ENCODE measurements around the gene AGAP2.

Gene AGAP2

DNA sequence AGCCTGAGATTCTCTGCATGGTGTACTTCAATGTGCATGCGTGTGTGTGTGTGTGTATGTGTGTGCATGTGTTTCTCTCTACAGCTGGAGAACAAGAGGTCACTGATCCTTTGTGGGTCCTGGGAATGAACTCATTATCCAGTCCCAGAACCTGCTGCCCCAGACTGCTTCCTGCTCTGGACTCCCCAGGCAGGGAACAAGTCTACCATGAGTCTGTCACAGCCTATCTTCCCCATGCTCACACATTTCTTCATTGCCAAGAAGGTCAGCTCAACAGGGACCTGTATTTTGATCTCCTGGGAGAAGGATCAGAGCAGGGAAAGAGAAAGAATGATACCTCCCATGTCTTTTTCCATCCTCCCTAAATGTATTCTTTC lies 2.9 kb upstream of the AGAP2 start:
- H3K9ac ChIP-seq (ENCODE audit: low read depth, low read length), result peak overlapping the region; percentile 22; the same call in 1 of the 2 replicates
- peaks cover 10% of the 10 kb centered on the region for H3K4me1 ChIP-seq (ENCODE audit: insufficient read depth, low read length)
- no peaks in the 10 kb centered on the region for H3K36me3 ChIP-seq (ENCODE audit: insufficient read depth, low read length)
- no peaks in the 10 kb centered on the region for H3K9me3 ChIP-seq (ENCODE audit: control insufficient read depth, insufficient read depth, low read length)

DNA sequence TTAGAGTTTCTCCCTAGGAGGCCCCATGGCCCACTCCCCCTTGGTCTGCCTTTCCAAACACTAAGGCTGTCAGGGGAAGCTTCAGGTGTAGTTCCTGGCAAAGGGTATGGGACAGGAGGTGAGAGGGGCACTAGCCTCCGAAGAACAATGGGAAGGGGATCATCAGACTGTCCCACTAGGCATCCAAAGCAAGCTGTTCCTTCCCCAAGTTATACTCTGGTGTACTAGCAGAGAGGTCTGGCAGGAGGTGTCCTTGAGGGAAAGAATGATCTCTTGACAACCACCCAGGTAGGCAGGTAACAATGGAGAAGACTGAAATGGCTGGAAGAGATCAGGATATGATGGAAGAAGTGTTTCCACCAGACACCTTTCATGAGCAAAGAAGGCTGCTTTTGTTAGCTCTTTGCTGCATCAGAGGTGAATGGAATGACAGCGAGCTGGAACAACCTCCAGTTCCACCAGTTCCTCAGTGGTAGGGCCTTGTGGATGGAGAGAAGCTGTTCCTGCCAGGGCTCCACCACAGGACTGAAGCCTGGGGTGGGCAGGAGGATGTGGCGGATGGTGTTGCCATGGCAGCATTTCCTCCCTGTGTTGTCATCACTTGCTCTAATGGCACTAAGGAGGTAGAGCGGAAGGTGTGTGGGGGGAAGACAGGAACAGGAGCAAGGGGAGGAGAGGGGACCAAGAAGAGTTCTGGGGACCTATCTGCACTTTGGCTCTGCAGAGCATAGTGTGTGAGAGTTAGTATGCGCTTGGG lies 2.3 kb upstream of the AGAP2 start:
- Histone ChIP-seq H3K9ac (ENCODE audit: low read depth, low read length) (no peak overlapping the region), H3K4me1 (ENCODE audit: insufficient read depth, low read length) (peaks cover 10% of the 10 kb centered on the region), H3K9me3 (ENCODE audit: control insufficient read depth, insufficient read depth, low read length) (no peaks in the 10 kb centered on the region), H3K36me3 (ENCODE audit: insufficient read depth, low read length) (no peaks in the 10 kb centered on the region)

DNA sequence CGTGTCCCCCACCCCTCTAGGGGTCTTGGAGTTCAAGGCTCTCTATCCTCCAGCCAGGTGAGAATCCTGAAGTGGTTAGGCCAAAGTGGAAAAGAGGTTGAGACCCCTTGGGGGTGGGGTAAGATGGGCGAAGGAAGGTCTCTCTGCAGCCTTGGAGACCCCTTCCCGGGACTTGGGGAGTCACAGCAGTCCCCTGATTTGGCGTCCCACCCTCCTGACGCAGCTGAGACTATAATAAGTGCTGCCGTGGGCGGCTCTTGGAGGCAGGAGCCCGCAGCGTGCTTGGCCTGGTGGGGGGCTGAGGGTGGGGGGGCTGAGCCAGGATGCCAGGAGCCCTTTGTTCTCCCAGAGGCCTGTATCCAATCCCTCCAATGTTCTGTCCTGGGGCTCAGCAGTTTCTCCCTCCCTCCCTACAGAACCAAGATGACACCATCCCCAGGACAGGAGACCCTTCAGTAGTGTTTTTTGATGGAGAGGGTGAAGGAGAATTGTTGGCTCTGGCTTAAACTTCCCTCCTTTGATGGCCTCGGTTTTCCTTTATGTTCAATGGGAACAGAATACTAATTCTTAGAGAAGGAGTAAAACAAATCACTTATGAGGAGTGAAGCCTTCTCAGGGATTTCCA lies 1.5 kb upstream of the AGAP2 start:
- no peaks in the 10 kb centered on the region for H3K36me3 ChIP-seq (ENCODE audit: insufficient read depth, low read length)
- H3K4me1 ChIP-seq (ENCODE audit: insufficient read depth, low read length), result peaks cover 12% of the 10 kb centered on the region
- H3K9ac ChIP-seq (ENCODE audit: low read depth, low read length), result no peak overlapping the region
- no peaks in the 10 kb centered on the region for H3K9me3 ChIP-seq (ENCODE audit: control insufficient read depth, insufficient read depth, low read length)

DNA sequence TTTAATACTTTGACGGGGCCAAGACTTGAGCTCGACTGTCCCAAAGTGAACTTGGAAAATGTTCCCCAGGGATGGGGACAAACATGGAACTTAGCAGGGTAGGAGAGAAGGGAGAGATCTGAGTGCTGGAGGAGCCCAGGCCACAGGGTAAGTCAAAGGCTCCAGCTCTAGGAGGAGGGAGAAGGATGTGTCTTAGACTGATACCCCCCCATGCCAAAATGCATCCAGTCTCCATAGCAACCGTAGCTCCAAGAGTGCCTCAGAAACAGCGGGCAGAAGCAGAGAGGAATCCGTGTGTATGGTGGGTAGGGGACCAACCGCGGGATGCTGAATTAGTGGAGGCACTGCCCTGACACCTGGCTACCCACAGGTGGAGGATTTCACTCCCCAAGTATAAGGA lies 845 bp upstream of the AGAP2 start:
- Histone ChIP-seq H3K4me1 (ENCODE audit: insufficient read depth, low read length) (peaks cover 16% of the 10 kb centered on the region), H3K9me3 (ENCODE audit: control insufficient read depth, insufficient read depth, low read length) (no peaks in the 10 kb centered on the region), H3K36me3 (ENCODE audit: insufficient read depth, low read length) (no peaks in the 10 kb centered on the region), H3K9ac (ENCODE audit: low read depth, low read length) (peak overlapping the region; percentile 13; the same call in 1 of the 2 replicates)

DNA sequence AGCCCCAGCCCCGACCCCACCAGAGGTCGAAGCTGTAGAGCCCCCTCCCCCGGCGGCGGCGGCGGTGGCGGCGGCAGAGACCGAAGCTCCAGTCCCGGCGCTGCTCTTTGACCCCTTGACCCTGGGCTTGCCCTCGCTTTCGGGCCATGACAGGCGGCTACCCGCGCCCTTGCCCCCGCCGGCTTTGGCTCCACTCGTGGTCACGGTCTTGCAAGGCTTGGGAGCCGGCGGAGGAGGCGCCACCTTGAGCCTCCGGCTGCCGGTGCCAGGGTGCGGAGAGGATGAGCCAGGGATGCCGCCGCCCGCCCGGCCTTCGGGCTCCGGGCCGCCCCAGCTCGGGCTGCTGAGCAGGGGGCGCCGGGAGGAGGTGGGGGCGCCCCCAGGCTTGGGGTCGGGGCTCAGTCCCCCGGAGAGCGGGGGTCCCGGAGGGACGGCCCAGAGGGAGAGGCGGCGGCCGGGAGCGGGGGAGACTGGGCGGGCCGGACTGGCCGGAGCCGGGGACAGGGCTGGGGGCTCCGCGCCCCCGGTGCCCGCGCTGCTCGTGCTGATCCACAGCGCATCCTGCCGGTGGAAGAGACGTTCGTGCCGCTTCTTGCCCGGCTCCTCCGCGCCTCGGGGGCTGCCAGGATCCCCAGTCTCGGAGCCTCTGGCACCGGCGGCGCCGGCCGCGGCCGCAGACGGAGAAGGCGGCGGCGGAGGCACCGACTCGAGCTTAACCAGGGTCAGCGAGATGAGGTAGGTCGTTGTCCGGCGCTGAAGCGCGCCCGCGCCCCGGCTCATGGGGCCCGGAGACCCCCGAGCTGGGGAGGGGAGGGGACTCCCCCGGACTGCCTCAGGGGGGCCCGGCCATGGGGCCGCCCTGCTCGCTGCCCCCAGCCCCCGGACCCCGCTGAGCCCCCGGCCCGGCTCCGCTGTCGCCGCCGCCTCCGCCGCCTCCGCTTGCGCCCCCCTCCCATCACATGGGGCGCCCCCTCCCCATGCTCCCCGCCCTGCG lies 778 bp downstream of the AGAP2 start:
- peak overlapping the region; percentile 29; the same call in 1 of the 2 replicates for H3K9ac ChIP-seq (ENCODE audit: low read depth, low read length)
- H3K36me3 ChIP-seq (ENCODE audit: insufficient read depth, low read length), result no peaks in the 10 kb centered on the region
- peaks cover 16% of the 10 kb centered on the region for H3K4me1 ChIP-seq (ENCODE audit: insufficient read depth, low read length)
- H3K9me3 ChIP-seq (ENCODE audit: control insufficient read depth, insufficient read depth, low read length), result no peaks in the 10 kb centered on the region

DNA sequence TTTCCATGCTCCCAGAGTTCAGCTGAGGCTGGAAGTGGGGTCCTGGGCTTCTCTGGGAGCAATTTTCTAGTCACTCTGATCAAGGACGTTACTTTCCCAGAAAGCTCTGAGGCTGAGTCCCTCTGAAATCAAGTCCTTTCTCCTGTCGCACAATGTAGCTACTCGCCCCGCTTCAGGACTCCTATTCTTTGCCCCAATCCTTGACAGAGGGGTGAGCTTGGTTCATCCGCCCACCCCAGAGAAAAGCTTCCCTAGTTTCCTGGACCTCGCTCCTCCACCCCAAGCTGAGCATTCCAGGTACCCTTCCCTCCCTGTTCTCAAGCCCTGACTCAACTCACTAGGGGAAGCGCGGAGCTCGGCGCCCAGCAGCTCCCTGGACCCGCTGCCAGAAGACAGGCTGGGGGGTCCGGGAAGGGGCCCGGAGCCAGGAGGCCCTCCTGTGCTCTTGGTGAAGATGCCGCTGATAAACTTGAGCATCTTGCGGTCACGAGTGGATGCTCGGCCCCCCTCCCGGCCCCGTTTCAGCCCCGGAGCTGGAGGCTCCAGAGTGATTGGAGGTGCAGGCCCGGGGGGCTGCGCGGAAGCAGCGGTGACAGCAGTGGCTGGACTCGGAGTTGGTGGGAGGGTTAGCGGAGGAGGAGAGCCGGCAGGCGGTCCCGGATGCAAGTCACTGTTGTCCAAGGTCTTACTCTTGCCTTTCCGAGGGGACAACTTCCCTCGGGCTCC lies 1.6 kb downstream of the AGAP2 start:
- H3K4me1 ChIP-seq (ENCODE audit: insufficient read depth, low read length), result peaks cover 16% of the 10 kb centered on the region
- H3K9ac ChIP-seq (ENCODE audit: low read depth, low read length), result peak overlapping the region; percentile 37; the same call in 1 of the 2 replicates
- no peaks in the 10 kb centered on the region for H3K36me3 ChIP-seq (ENCODE audit: insufficient read depth, low read length)
- no peaks in the 10 kb centered on the region for H3K9me3 ChIP-seq (ENCODE audit: control insufficient read depth, insufficient read depth, low read length)

DNA sequence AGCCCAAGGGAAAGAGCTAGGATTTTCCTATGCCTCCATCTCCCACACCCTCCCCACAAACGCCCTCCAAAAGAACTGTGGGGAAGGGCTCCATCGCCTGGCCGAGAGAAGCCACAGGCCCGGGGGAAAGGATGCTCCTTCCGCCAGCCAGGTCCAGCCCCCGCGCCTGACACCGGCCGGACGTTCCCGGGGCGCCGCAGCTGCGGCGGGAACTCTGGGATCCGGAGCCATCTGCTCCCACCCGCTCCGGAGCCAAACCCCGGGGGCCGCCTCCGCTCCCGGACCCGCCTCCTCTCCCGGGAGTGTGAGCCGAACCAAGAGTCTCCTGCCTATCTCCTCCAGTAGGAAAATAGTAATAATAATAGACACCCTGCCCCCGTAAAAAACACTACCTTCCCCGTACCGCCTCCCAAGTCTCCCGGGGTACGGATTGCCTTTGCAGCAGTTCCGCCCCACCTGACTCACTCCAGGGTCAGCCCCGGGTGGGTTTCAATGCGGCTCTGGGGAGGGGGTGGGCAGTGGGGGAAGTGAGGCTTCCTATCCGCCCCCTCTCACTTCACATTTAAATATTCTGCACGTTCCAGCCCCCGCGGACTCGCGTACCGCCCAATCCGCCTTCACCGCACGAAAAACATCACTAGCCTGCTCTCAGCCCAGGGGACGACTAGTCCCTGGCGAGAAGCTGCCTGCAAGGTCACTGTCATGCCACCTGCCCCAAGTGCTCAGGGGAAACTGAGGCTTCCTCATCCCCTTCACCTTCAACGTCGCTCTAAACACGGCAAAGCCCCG lies 2.4 kb downstream of the AGAP2 start:
- H3K36me3 ChIP-seq (ENCODE audit: insufficient read depth, low read length), result no peaks in the 10 kb centered on the region
- peak overlapping the region; percentile 37; the same call in 1 of the 2 replicates for H3K9ac ChIP-seq (ENCODE audit: low read depth, low read length)
- H3K9me3 ChIP-seq (ENCODE audit: control insufficient read depth, insufficient read depth, low read length), result no peaks in the 10 kb centered on the region
- H3K4me1 ChIP-seq (ENCODE audit: insufficient read depth, low read length), result peaks cover 16% of the 10 kb centered on the region

DNA sequence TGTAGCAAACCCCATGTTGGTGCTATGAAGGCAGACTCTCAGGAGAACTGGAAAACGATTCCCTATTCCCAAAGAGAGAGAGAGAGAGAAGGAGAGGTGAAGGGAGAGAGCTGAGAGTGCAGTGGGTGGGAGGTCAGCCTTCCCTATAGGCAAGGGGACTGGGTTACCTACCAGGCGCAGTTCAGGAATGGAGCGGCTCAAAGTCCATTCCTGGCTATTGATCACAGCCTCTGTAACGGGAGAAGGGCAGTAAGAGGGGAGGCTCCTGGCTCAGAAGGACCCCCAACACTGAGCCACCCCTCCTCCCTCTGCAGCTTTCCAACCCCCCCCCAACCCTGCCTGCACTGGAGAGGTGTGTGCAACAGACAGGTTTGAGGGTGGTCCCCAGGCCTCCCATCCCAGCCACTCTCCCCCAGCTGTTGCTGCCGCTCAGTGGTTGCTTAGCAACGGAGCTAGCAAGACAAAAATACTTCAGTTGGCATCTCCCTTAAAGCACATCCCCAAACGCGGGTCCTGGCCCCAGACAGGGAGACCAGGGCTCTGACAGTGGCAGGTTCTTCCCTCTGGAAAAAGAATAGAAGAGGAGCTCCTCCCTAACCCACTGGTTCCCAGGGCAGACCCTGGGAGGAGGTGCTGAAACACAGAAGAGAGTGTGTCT lies 3.2 kb downstream of the AGAP2 start:
- Histone ChIP-seq H3K4me1 (ENCODE audit: insufficient read depth, low read length) (peaks cover 16% of the 10 kb centered on the region), H3K9me3 (ENCODE audit: control insufficient read depth, insufficient read depth, low read length) (no peaks in the 10 kb centered on the region), H3K9ac (ENCODE audit: low read depth, low read length) (no peak overlapping the region), H3K36me3 (ENCODE audit: insufficient read depth, low read length) (no peaks in the 10 kb centered on the region)

DNA sequence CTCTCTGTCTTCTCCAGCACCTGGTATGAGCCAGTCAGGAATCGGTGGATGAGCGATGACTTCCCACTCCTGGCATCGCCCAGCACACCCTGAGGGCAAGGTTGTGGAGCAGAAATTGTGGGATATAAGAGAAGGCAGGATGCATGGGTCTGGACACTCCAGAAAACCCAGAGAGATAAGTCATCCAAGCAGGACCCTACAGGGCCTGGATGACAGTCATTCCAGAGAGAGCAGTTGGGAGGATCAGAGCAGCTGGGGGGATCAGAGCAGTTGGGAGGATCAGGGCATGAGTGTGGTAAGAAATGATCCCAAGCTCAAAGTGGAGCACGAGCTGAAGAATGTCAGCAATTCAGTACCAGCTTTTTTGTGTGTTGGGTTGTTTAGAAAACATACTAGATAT lies 4.0 kb downstream of the AGAP2 start:
- Histone ChIP-seq H3K9ac (ENCODE audit: low read depth, low read length) (no peak overlapping the region), H3K4me1 (ENCODE audit: insufficient read depth, low read length) (peaks cover 15% of the 10 kb centered on the region), H3K36me3 (ENCODE audit: insufficient read depth, low read length) (no peaks in the 10 kb centered on the region), H3K9me3 (ENCODE audit: control insufficient read depth, insufficient read depth, low read length) (no peaks in the 10 kb centered on the region)

DNA sequence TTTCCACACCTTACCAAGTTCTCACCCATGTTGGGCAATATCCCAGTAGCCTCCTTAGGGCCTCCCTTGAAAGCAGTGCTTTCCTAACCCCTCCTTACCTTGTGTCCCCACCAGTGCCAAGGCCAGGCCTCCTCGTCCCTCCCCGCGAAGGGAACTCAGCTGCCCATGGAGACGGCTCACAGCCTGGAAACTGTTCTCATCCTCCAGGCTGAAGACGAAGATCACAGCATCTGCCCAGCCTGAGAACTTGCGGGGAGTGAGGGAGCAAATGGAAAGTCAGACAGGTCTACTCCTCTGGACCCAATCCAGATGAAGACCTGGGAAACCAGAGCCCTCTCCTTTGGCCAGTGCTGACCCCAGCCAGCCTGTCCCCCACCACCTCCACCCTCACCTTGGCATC lies 4.6 kb downstream of the AGAP2 start:
- Histone ChIP-seq H3K9ac (ENCODE audit: low read depth, low read length) (no peak overlapping the region), H3K36me3 (ENCODE audit: insufficient read depth, low read length) (no peaks in the 10 kb centered on the region), H3K4me1 (ENCODE audit: insufficient read depth, low read length) (peaks cover 9% of the 10 kb centered on the region), H3K9me3 (ENCODE audit: control insufficient read depth, insufficient read depth, low read length) (no peaks in the 10 kb centered on the region)

DNA sequence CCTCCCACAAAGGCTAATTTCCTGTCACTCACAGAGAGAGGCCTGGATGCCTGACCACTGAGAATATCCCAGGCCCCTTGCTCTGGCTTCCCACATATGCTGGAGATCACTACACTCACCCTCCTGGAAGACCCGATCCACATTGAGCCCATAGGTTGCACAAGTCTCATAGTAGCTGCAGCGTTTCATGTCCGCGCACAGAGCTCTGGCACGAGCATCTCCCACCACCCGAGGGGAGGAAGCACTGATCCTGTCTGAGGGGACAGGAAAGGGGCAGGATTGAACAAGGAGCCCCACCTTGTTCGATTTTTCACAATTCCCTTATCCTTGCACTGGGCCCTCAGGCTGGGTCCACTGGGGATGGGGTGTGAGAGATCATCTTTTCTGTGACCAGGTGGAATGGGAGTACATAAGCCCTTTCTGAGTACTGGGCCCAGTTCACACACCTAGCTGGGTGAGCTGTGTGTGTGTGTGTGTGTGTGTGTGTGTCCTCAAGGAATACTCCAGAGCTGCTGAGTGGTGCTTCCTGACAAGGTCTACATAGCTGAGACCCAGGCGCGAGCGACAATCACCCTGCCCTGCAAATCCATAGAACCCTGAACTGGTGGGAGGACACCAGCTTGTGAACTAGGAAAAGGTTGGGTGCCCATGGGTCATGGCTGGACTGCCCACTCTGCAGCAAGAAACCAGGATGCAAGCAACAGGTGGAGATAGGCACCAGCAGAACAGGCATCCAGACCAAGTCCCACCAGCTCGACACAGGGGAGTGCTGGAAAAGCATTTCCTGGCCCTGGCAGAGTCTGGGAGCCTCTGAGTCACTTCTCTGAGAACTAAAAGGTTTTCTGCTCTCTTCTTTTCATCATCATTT lies 5.6 kb downstream of the AGAP2 start:
- H3K36me3 ChIP-seq (ENCODE audit: insufficient read depth, low read length), result no peaks in the 10 kb centered on the region

DNA sequence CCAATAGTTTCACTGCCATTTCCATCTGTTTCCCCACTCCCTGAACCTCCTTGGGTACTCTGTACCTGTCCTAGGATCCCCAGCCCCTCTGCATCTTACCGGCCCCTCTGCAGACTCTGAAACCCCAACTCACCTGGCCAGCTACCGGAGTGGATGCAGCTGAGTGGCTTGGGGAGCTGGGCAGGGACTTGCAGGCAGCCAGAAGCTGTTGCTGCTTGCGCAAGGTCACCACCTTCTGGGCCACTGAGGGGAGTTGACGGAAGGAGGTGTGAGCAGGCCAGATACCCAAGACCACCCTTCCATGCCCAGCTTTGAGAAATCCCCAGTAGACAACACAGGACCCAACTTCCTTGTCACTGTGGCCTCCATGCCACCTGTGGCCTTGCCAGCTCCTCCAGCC lies 6.3 kb downstream of the AGAP2 start:
- Histone ChIP-seq H3K4me1 (ENCODE audit: insufficient read depth, low read length) (peaks cover 9% of the 10 kb centered on the region), H3K36me3 (ENCODE audit: insufficient read depth, low read length) (no peaks in the 10 kb centered on the region)

More for the DNA sequence above, 5.6 kb downstream of the AGAP2 start:
- no peaks in the 10 kb centered on the region for H3K9me3 ChIP-seq (ENCODE audit: control insufficient read depth, insufficient read depth, low read length)
- H3K4me1 ChIP-seq (ENCODE audit: insufficient read depth, low read length), result peaks cover 9% of the 10 kb centered on the region
- H3K9ac ChIP-seq (ENCODE audit: low read depth, low read length), result no peak overlapping the region

More for the DNA sequence above, 6.3 kb downstream of the AGAP2 start:
- no peaks in the 10 kb centered on the region for H3K9me3 ChIP-seq (ENCODE audit: control insufficient read depth, insufficient read depth, low read length)
- H3K9ac ChIP-seq (ENCODE audit: low read depth, low read length), result no peak overlapping the region

Measured in ES-I3 (cell line).